HG02678 (cell line): ENCODE results near the gene G6PC1.
"Not testable (repeated sequence)": the region's sequence is repeated elsewhere in the genome, so short reads cannot be mapped to it uniquely, and the experiment has no call there.

Experiments used
- ATAC-seq: cut with Tn5 transposase; IDR thresholded peaks from one replicate; pipeline ENCODE4 v1.9.1; 2021; ENCODE audit warnings: mild to moderate bottlenecking, moderate library complexity; ENCODE audit not compliant: unreplicated experiment

Gene G6PC1

GRCh38 chr17:42899981-42900380 is 618 bp upstream of the G6PC1 start:
- not testable (repeated sequence) for ATAC-seq

DNA sequence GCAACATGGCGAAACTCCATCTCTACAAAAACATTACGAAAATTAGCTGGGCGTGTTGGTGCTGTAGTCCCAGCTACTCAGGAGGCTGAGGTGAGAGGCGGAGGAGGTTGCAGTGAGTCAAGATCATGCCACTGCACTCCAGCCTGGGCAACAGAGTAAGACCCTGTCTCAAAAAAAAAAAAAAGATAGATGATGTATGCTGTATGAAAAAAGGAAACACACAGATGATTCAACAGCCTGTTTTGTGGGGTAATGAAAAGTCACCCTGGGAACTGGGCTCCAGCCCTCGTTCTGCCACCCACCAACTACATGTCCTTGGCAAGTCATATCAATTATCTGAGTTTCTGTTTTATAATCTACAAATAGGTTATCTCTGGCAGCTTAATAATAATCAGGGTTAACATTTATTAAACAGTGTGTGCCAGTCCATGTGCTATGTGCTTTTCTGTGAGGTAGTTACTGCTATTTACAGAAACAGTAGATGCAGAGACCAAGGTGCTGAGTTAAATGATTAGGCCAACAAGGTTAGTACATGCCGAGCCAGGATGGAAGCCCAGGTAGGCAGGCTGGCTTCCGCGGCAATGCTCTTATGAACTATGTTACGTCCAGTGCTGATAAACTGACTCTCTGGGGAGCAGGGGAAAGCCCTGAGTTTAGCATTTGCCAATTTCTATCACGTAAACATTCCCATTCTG is 1.1 kb downstream of the G6PC1 start:
- no peak for ATAC-seq

GRCh38 chr17:42904110-42904469 is 3.5 kb downstream of the G6PC1 start:
- ATAC-seq, result no peak

- no peak for ATAC-seq
These were observed 6.3 kb downstream of the G6PC1 start for GRCh38 chr17:42906772-42907446.

- ATAC-seq, result no peak
These were observed 8.5 kb downstream of the G6PC1 start for GRCh38 chr17:42908872-42909700.

DNA sequence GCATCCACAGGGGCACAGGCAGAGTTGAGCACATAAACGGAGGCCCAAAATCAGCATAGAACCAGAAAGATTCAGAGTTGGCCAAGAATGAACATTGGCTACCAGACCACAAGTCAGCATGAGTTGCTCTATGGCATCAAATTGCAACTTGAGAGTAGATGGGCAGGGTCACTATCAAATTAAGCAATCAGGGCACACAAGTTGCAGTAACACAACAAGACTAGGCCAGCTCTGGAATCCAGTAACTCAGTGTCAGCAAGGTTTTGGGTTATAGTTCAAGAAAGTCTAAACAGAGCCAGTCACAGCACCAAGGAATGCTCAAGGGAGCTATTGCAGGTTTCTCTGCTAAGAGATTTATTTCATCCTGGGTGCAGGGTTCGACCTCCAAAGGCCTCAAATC is 12.9 kb downstream of the G6PC1 start:
- ATAC-seq, result no peak

DNA sequence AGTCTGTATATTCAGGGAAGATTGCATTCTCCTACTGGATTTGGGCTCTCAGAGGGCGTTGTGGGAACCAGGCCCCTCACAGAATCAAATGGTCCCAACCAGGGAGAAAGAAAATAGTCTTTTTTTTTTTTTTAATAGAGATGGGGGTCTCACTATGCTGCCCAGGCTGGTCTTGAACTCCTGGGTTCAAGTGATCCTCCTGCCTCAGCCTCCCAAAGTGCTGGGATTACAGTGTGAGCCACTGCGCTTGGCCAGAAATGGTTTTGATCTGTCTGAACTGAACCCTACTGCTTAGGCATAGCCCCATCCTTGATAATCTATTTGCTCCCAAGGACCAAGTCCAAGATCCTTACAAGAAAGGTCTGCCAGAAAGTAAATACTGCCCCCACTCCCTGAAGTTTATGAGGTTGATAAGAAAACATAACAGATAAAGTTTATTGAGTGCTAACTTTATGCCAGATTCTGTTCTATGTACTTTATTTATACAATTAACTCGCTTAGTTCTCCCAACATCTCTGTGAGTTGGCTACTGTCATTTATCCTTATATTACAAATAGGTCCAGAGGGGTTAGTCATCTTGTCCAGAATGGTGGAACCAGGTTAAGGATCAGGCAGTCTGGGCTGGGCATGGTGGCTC is 13.5 kb downstream of the G6PC1 start:
- no peak for ATAC-seq

GRCh38 chr17:42915288-42915687 is 14.7 kb downstream of the G6PC1 start:
- not testable (repeated sequence) for ATAC-seq

DNA sequence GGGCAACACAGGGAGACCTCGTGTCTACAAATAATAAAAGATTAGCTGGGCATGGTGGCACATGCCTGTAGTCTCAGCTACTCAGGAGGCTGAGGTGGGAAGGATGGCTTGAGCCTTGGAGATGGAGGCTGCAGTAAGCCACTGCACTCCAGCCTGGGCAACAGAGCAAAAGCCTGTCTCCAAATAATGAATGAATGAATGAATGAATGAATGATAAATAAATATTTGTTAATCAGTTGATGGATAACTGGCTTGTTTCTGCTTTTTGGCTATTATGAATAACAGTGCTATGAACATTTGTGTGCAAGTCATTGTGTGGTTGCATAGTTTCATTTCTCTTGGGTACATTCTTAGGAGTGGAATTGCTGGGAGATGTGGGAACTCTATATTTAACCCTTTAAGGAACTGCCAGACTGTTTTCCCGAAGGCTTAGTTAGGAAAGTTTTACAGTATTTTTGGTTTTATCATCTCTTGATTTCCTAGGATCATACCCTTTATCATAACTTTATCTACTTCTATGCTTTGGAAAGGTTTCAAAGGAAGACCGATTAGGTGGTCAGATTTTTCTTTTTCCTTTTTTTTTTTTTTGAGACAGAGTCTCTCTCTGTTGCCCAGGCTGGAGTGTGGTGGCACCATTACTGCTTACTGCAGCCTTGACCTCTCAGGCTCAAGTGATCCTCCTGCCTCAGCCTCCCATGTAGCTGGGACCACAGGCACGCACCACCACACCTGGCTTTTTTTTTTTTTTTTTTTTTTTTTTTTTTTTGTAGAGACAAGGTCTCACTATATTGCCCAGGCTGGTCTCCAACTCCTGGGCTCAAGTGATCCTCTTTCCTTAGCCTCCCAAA is 16.0 kb downstream of the G6PC1 start:
- not testable (repeated sequence) for ATAC-seq

DNA sequence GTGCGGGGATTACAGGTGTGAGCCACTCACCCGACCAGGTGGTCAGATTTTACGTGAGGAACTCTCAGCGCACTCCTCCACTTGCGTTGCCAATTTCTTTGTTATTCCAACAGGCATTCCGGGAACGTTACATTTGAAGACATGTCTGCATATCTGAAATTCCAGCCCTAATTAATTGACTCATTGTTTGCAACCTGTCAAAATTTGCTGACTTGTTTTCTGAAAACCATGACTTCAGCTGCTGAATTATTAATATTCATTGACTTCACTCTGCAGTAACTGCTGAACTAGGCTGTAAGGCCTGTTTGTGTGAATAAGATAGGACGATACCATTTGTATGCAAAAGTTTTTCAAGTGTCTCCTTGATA is 16.6 kb downstream of the G6PC1 start:
- ATAC-seq, result no peak

DNA sequence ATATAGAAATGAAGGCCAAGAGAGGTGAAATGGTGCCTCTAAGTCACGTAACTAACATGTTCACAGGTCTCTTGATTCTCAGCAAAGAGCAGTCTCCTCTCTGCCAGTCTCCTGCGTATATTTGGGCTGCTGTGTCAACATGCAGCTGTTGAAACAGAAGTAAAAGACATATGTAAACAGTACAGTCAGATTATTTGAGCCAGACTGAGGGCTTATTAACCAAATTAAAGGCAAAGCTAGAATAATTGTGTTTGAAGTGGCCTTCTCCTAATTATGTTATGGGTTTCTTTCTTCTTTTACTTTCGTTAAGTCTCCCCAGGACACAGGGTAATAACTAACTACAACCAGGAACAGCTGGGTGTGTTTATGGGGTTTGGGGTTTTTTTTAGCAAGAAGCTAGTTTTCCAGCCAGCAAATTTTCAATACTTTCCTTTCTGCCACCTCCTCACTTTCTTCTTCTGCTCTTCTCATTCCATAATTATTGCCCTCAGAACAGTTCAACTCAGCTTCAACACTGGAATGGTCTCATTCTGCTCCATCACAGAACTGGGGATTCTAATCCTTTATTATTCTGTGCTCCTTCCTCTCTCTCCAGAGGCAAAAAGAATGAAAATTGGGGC is 18.4 kb downstream of the G6PC1 start:
- no peak for ATAC-seq

- not testable (repeated sequence) for ATAC-seq
These were observed 19.0 kb downstream of the G6PC1 start for GRCh38 chr17:42919522-42920077.

DNA sequence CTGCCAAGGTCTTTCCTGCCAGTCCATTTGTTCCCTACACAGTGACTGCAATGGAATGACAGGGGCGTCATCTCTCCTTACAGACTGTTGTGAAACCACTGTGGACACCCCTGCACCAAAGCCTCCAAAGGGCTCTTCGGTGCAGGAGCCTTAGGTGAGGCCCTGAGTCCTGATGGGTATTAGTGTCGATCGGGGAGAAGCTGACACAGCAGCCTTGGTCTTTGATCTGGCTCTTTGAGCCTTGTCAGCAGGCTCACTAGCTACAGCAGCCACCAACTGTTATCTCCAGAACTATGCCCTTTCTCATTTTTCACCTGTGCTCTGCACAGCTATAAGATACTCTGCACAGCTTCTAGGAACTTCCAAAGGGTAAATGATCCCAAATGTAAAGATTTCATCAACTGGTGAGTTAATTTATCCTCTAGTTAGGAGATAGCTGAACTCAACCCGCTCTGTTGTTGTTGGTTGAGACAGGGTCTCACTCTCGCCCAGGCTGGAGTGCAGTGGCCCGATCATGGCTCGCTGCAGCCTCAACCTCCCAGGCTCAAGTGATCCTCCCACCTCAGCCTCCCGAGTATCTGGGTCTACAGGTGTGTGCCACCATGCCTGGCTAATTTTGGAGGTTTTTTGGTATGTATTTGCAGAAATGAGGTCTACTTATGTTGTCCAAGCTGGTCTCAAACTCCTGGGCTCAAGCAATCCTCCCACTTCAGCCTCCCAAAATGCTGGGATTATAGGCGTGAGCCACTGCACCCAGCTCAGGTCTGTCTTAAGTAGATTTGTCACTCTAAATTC is 19.7 kb downstream of the G6PC1 start:
- ATAC-seq, result no peak

GRCh38 chr17:42920922-42921321 is 20.3 kb downstream of the G6PC1 start:
- ATAC-seq, result no peak

- ATAC-seq, result no peak
These were observed 21.7 kb downstream of the G6PC1 start for GRCh38 chr17:42922294-42922693.

- not testable (repeated sequence) for ATAC-seq
These were observed 22.9 kb downstream of the G6PC1 start for GRCh38 chr17:42923472-42923871.

DNA sequence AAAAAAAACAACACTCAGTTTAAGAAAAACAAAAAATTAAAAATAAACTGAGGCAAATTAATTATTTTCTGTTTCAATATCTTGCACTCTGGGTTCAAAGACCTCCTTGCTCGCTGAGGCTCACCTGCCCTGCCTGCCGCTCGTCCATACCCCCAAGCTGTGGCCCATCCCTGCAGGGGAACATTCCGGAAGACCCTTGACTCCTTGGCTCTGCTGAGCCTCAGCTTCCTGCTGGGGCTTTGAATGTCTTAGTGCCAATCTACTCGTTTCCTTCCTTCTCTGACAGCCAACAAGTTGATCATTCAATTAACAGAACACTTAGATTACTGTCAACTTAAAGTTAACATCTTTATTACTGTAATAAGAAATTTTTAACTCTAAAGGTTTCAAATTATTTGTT is 24.3 kb downstream of the G6PC1 start:
- ATAC-seq, result no peak

DNA sequence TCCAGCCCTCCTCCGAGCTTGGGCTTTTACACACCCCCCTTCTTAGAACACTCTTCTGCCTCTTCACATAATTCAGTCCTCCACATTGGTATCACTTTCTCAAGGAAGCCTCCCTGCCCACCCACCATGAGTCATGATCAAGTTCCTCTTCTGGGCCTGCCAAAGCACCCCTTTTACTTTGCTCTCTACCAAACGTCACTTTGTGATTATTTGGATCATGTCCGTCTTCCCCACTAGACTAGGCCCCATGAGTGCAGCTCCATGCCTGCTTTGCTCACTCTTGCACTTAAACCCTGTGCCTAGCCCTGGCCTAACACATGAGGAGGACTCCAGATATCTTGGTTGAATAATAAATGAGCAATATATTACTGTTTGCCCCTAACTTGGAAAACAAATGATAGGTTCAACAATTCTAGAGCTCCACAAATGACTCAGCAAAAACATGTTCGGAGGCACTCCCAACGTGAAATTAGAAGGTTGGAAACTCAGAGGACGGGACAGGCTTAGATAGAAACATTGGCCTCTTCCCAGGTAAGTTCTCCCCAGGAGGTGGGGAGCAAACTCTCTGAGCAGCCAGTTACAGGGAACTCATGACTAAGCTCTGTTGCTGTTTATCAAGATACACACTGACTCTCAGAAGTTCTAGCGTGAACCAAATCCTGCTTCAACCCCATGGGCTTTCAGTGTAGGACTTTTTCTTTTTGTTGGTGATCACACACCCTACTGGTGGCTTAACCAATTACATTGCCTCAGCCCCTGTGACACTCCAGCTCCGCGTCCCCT is 28.3 kb downstream of the G6PC1 start:
- ATAC-seq, result no peak
